Effector CD4-positive, alpha-beta T cell (primary cell): ENCODE results near the gene MRPL12.
A peak's percentile ranks its signal among the peaks of the same experiment; 100 is the strongest.

Experiments
- DNase-seq: peaks from one replicate; pipeline ENCODE4 v3.0.0-alpha.2; 2020

MRPL12 gene

GRCh38 chr17:81683208-81683583 lies 20.0 kb upstream of the MRPL12 start:
- no peak for DNase-seq

DNA sequence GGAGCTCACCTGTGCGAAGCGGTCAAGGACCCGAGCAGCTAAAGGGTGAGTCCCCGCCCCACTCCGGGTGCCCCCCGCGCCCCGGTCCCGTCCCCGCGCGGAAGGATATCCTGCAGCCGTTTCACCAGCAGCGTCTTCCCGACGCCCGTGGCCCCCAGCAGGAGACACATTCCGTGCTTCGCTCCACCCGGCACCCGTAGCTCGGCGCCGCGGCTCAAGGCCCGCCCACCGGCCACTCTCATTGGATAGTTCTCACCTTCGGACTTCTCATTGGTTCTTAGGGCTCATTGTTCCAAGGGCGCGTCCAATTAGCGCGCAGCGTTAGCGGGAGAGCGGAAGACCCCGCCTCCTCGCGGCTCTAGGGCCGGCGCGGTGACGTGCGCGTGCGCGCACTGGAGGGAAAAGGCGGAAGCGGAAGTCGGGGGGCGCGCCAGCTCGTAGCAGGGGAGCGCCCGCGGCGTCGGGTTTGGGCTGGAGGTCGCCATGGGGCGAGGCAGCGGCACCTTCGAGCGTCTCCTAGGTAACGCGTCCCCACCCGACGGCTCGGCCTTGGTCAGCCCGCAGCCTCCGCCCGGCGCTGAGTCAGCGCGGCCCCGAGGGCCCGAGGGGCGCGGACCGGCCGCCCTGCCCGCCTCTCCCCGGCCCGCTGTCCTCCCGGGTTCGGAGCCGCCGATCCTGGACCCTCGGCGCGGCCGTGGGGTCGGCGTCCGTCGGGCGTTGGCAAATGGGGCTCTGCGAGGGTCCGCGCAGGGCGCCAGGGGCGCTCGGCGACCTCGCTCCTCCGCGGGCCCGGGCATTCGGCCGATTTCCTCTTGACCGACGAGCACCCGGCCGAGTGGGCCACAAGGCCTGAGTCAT lies 19.4 kb upstream of the MRPL12 start, which contains the start of the genes ARL16 and HGS:
Gene ARL16, minus strand, starts transcription at position 214 of the 858 bp plus-strand sequence. Its CDS starts 44 bp downstream, at position 170.
Gene HGS, plus strand, starts transcription at position 428 of the 858 bp plus-strand sequence. Its CDS starts 56 bp downstream, at position 484.
- peak; percentile 95 for DNase-seq

DNA sequence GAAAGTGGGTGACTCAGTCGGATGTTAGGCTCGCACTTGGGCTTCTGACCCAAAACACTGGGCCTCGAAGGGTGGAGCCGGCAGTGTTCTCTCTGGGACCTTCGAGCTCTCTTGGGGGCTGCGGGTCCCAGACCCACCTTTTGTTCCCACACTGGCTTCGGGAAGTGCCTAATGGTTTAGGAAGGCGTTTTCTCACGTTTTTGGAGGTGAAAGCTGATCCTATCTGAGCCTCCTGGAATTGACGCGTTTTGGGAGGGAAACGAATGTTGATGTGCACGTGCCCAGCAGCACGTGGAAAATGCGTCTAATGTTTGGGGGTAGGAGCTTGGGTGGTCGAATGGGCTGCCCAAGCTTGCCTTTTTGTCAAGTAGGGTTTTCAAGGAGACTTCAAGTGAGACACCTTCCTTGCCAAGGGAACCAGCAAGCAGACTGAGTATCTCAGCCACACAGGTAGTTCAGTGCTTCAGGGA lies 18.7 kb upstream of the MRPL12 start:
- no peak for DNase-seq

DNA sequence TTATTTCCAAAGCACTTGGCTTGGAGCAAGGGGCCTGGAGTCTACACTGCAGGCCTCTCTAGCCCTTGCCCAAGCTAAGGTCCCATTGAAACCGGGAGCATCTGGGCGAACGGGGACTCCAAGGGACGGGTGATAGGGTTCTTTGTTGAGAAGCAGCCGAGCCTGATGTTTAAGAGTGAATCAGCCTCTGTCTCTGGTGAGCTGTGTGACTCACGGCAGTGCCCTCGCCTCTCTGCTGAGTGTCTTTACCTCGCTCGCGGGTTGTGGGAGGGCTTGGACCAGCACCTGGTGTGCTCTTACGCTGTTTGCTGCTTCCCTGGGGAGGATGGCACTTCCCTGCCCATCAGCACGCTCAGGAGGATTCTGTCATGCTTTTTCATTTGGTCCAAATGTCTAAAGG lies 18.1 kb upstream of the MRPL12 start:
- DNase-seq = no peak

- DNase-seq = no peak
These were observed 16.6 kb upstream of the MRPL12 start for GRCh38 chr17:81686614-81687013.

- no peak for DNase-seq
These were observed 15.2 kb upstream of the MRPL12 start for GRCh38 chr17:81687770-81688541.

GRCh38 chr17:81688616-81689015 lies 14.6 kb upstream of the MRPL12 start:
- no peak for DNase-seq

DNA sequence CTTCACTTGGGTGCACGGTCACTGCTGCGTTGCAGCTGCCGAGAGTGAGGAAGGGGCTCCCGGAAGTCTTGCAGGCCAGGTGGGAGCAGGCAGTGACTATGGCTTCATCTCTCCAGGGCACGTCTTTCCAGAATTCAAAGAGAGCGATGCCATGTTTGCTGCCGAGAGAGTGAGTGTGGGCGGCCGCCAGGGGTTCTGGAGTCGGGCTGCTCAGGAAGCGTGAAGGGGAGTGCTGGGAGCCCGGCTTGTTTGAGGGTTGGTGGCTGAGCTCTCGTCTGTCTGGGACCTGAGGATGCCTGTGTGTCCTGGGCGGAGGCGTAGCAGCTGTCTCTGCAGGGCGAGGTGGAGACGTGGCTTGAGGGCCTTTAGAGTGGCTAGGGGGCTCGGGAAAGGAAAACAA lies 13.1 kb upstream of the MRPL12 start:
- DNase-seq = no peak

GRCh38 chr17:81690549-81690948 lies 12.6 kb upstream of the MRPL12 start:
- DNase-seq = no peak

DNA sequence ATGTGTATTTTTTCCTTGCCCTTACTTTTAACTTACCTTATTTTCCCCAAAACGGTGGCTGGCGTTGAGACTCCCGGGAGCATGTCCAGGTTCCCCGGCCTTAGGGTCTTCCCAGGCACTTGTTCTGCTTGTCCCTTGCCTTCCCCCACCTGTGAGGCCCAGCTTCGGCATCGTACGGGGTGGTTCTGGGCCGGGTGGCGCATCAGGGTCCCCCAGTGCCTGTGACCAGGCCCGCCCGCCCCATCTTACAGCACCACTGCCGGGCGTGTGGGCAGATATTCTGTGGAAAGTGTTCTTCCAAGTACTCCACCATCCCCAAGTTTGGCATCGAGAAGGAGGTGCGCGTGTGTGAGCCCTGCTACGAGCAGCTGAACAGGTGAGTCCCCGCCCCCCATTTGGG lies 12.0 kb upstream of the MRPL12 start:
- DNase-seq = no peak

DNA sequence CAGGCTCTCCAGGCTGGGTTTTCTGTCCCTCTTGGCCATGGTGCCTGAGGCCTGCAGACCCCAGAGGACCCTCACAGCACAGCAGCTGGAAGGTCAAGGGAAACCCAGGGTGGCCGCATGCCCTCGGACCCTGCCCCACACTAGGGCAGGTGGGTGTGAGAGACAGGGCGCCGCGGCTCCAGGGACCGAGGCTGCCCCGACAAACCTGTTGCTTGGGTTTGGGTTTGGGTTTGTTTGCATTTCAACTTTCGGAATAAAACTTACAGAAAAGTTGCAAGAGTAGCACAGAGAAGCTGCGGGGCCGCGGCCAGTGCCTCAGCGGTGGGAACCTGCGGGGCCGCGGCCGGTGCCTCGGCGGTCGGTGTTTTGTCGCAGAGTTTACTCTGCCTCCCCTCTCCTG lies 11.6 kb upstream of the MRPL12 start:
- DNase-seq = no peak

DNA sequence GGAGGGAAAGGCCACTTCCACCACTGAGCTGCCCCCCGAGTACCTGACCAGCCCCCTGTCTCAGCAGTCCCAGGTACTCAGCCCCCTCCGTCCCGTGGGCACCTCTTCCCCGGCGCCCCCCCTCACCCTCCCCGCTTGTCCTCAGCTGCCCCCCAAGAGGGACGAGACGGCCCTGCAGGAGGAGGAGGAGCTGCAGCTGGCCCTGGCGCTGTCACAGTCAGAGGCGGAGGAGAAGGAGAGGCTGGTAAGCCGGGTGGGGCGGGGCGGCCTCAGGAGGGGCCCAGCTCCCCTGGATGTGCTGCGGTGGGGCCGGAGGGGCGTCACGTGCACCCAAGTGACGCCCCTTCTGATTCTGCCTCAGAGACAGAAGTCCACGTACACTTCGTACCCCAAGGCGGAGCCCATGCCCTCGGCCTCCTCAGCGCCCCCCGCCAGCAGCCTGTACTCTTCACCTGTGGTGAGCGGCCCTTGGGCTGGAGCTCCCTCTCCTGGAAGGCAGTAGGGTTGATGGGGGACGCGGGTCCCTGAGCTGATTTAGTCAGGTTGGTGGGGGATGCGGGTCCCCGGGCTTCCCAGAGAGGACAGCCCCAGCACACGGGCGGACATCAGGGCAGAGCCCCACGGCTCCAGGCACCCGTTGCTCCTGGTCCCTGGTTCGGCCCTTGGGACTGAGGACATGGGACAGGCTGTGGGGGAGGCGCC lies 9.5 kb upstream of the MRPL12 start:
- DNase-seq = no peak

- DNase-seq = no peak
These were observed 8.4 kb upstream of the MRPL12 start for GRCh38 chr17:81694810-81695209.

- no peak for DNase-seq
These were observed 8.0 kb upstream of the MRPL12 start for GRCh38 chr17:81695211-81695610.

DNA sequence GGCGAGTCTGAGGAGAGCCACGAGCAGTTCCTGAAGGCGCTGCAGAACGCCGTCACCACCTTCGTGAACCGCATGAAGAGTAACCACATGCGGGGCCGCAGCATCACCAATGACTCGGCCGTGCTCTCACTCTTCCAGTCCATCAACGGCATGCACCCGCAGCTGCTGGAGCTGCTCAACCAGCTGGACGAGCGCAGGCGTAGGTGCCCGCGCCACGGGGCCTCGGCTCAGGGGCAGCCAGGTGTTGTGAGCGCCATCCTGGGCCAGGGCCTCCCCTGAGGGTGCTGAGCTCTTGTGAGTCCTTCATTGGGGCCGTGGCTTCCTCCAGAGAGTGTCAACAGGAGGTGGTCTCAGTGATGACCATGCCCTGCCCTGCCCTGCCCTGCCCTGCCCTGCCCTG lies 7.4 kb upstream of the MRPL12 start:
- DNase-seq = no peak

DNA sequence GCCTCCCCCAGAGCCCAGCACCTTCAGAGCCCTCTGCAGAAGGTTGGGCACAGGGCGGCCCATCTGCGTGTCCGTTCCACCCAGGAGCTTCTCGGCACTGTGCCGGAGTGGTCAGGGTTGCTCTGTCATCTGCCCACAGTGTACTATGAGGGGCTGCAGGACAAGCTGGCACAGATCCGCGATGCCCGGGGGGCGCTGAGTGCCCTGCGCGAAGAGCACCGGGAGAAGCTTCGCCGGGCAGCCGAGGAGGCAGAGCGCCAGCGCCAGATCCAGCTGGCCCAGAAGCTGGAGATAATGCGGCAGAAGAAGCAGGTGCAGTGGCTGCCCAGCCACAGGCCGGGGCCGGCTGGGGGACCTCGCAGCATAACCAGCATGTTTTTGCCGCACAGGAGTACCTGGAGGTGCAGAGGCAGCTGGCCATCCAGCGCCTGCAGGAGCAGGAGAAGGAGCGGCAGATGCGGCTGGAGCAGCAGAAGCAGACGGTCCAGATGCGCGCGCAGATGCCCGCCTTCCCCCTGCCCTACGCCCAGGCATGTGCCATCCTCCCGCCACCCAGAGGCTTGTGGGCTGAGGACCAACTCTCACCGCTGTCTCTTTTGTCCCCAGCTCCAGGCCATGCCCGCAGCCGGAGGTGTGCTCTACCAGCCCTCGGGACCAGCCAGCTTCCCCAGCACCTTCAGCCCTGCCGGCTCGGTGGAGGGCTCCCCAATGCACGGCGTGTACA lies 6.8 kb upstream of the MRPL12 start:
- DNase-seq = no peak

GRCh38 chr17:81697261-81698044 lies 5.7 kb upstream of the MRPL12 start:
- DNase-seq = no peak

- no peak for DNase-seq
These were observed 2.5 kb upstream of the MRPL12 start for GRCh38 chr17:81700353-81701287.

GRCh38 chr17:81701288-81702071 lies 1.7 kb upstream of the MRPL12 start:
- no peak for DNase-seq
